GM10248 (cell line): ENCODE results near the gene ZG16.

Experiments used
- CTCF ChIA-PET: fragments of 300-600 bp; sonication (Branson Sonifier 250); formaldehyde crosslinking; extraction: SDS; loops from one replicate; lab custom pipeline; 2021; ENCODE audit warnings: antibody characterized with exemption; lab: Yijun Ruan, JAX
- POLR2A ChIA-PET: fragments of 350-650 bp; sonication (Branson Sonifier 250); formaldehyde crosslinking; extraction: SDS; loops from one replicate; lab custom pipeline; 2020; ENCODE audit warnings: antibody characterized with exemption; lab: Yijun Ruan, JAX
- DNase-seq: peaks from one replicate; pipeline ENCODE4 v3.0.0; 2012; ENCODE audit errors: extremely low spot score
- CTCF ChIP-seq: IDR thresholded peaks from 2 replicates; pipeline ENCODE4 v1.5.1; 2012; ENCODE audit warnings: mild to moderate bottlenecking, low read depth; ENCODE audit errors: extremely low read depth, missing control alignments, control extremely low read depth

The ZG16 gene

GRCh38 chr16:29824589-29825144 lies 46.6 kb downstream of the ZG16 start:
- CTCF ChIA-PET = interaction anchor here (0.9 to 11.3 kb wide), 3 partner anchors 9 to 25 kb away, joined by 3 to 93 read pairs (median 3); partner anchors contain the start of gene PAGR1
- POLR2A ChIA-PET = no interaction called here
- no peak for TF ChIP-seq CTCF

GRCh38 chr16:29825145-29826044 lies 47.3 kb downstream of the ZG16 start:
- CTCF ChIA-PET = interaction anchor here (1.1 to 11.3 kb wide), 2 partner anchors 10 to 24 kb away, joined by 6 to 93 read pairs; partner anchors contain the start of gene PAGR1
- POLR2A ChIA-PET = interaction anchor here (1.1 kb wide), 1 partner anchor 15 kb away, joined by 9 read pairs; no protein-coding TSS in a partner anchor
- TF ChIP-seq CTCF = no peak
- DNase-seq = peak; percentile 81

More at GRCh38 chr16:29824589-29825144, 46.6 kb downstream of the ZG16 start:
- no peak for DNase-seq

- TF ChIP-seq CTCF = no peak
- CTCF ChIA-PET = interaction anchor here (1.1 to 11.3 kb wide), 2 partner anchors 11 to 23 kb away, joined by 6 to 93 read pairs; partner anchors contain the start of gene PAGR1
- no peak for DNase-seq
- POLR2A ChIA-PET = interaction anchor here (0.7 to 1.2 kb wide), 3 partner anchors 10 to 22 kb away, joined by 3 to 9 read pairs (median 4); no protein-coding TSS in a partner anchor
These were observed 48.3 kb downstream of the ZG16 start for GRCh38 chr16:29826342-29826695.

GRCh38 chr16:29830774-29831173 lies 52.7 kb downstream of the ZG16 start:
- DNase-seq = no peak
- no peak for TF ChIP-seq CTCF
- ChIA-PET CTCF (no interaction called here), POLR2A (no interaction called here)

- no peak for DNase-seq
- TF ChIP-seq CTCF = no peak
- POLR2A ChIA-PET = no interaction called here
- CTCF ChIA-PET = no interaction called here
These were observed 53.4 kb downstream of the ZG16 start for GRCh38 chr16:29831490-29831889.
